HG03469 (cell line): ENCODE results near the gene RFWD3.

Source experiments
- ATAC-seq: cut with Tn5 transposase; IDR thresholded peaks from one replicate; pipeline ENCODE4 v1.9.1; 2021; ENCODE audit warnings: mild to moderate bottlenecking, moderate library complexity, moderate number of reproducible peaks; ENCODE audit not compliant: unreplicated experiment

RFWD3 gene

GRCh38 chr16:74583926-74584666 is 82.6 kb downstream of the RFWD3 start:
- no peak for ATAC-seq

- no peak for ATAC-seq
Observed at GRCh38 chr16:74582970-74583369, 83.7 kb downstream of the RFWD3 start.

GRCh38 chr16:74580833-74581232 is 85.8 kb downstream of the RFWD3 start:
- peak; percentile 28 for ATAC-seq

GRCh38 chr16:74578838-74579237 is 87.8 kb downstream of the RFWD3 start:
- no peak for ATAC-seq

- ATAC-seq, result no peak
Observed at GRCh38 chr16:74578433-74578832, 88.2 kb downstream of the RFWD3 start.

GRCh38 chr16:74577882-74578366 is 88.8 kb downstream of the RFWD3 start:
- no peak for ATAC-seq

GRCh38 chr16:74575807-74576643 is 90.7 kb downstream of the RFWD3 start:
- ATAC-seq, result no peak

- no peak for ATAC-seq
Observed at GRCh38 chr16:74575175-74575806, 91.4 kb downstream of the RFWD3 start.

- no peak for ATAC-seq
Observed at GRCh38 chr16:74574146-74574545, 92.5 kb downstream of the RFWD3 start.

- ATAC-seq, result no peak
Observed at GRCh38 chr16:74573622-74574021, 93.1 kb downstream of the RFWD3 start.
